Stimulated activated CD4-positive, alpha-beta T cell treated with anti-CD3 and anti-CD28 coated beads, TNF-alpha, amount 100 ng/mL, for 4 hours (primary cell): ENCODE results near the gene OR2T6.
"Not testable (repeated sequence)": the region's sequence is repeated elsewhere in the genome, so short reads cannot be mapped to it uniquely, and the experiment has no call there.

Experiments used
- DNase-seq, 3 experiments: peaks; one replicate each; pipeline ENCODE4 v3.0.0-alpha.2; 2020; ENCODE audit warnings: low read depth in 3 of 3

Gene OR2T6

GRCh38 chr1:248375446-248375845 lies at the start of gene OR2T6:
TSS of gene OR2T6 (plus strand) at chr1:248375746. CDS start at chr1:248387609, 11,863 bp downstream.
- no peak for DNase-seq

- no peak for DNase-seq
Measured at GRCh38 chr1:248343451-248343850, 32.1 kb upstream of the OR2T6 start.

- DNase-seq, result no peak
Measured at GRCh38 chr1:248348475-248348874, 27.1 kb upstream of the OR2T6 start, which contains the start of gene OR14C36. TSS of gene OR14C36 (plus strand) at chr1:248348775. CDS start at chr1:248348775, 0 bp downstream.

GRCh38 chr1:248359415-248359814 lies 16.1 kb upstream of the OR2T6 start:
- no peak for DNase-seq

GRCh38 chr1:248361121-248361715 lies 14.3 kb upstream of the OR2T6 start, which contains the start of gene OR2T4:
TSS of gene OR2T4 (plus strand) at chr1:248361665. CDS start at chr1:248361665, 0 bp downstream.
- DNase-seq, result no peak

GRCh38 chr1:248366609-248367008 lies 8.9 kb upstream of the OR2T6 start:
- DNase-seq, result no peak

- no peak for DNase-seq
Measured at GRCh38 chr1:248372394-248372793, 3.2 kb upstream of the OR2T6 start.

- DNase-seq, result no peak
Measured at GRCh38 chr1:248373761-248374160, 1.8 kb upstream of the OR2T6 start.

GRCh38 chr1:248376916-248377315 lies 1.4 kb downstream of the OR2T6 start:
- DNase-seq, result no peak

- no peak for DNase-seq
Measured at GRCh38 chr1:248380854-248381253, 5.3 kb downstream of the OR2T6 start.

GRCh38 chr1:248388426-248388825 lies 12.9 kb downstream of the OR2T6 start:
- no peak for DNase-seq

GRCh38 chr1:248393050-248393449 lies 17.5 kb downstream of the OR2T6 start:
- DNase-seq, result no peak

GRCh38 chr1:248402748-248403147 lies 27.2 kb downstream of the OR2T6 start, which contains the start of gene OR2T1:
TSS of gene OR2T1 (plus strand) at chr1:248403048. CDS start at chr1:248406148, 3,100 bp downstream.
- no peak for DNase-seq

- no peak for DNase-seq
Measured at GRCh38 chr1:248404024-248404423, 28.5 kb downstream of the OR2T6 start.

- no peak for DNase-seq
Measured at GRCh38 chr1:248406721-248407692, 31.5 kb downstream of the OR2T6 start.

GRCh38 chr1:248416226-248416625 lies 40.7 kb downstream of the OR2T6 start:
- no peak for DNase-seq

- no peak for DNase-seq
Measured at GRCh38 chr1:248417854-248418253, 42.3 kb downstream of the OR2T6 start.

- no peak for DNase-seq
Measured at GRCh38 chr1:248421384-248421783, 45.8 kb downstream of the OR2T6 start.

GRCh38 chr1:248427526-248428191 lies 52.1 kb downstream of the OR2T6 start:
- DNase-seq, result not testable (repeated sequence)

- DNase-seq, result not testable (repeated sequence)
Measured at GRCh38 chr1:248428192-248428533, 52.6 kb downstream of the OR2T6 start.

GRCh38 chr1:248431683-248432082 lies 56.1 kb downstream of the OR2T6 start:
- not testable (repeated sequence) for DNase-seq

GRCh38 chr1:248432201-248432600 lies 56.7 kb downstream of the OR2T6 start:
- DNase-seq, result not testable (repeated sequence)
